Measurements from ENCODE around the gene APOBEC3B.
"Not testable (repeated sequence)": the region's sequence is repeated elsewhere in the genome, so short reads cannot be mapped to it uniquely, and the experiment has no call there.

APOBEC3B gene

GRCh38 chr22:38951734-38952133 is 30.4 kb upstream of the APOBEC3B start:
- no peak for DNase-seq (ENCODE audit: low spot score)

GRCh38 chr22:38952281-38952993 is 29.7 kb upstream of the APOBEC3B start:
- DNase-seq (ENCODE audit: low spot score), result no peak

- no peak for DNase-seq (ENCODE audit: low spot score)
These were observed 29.1 kb upstream of the APOBEC3B start for GRCh38 chr22:38953091-38953490.

GRCh38 chr22:38953577-38954413 is 28.4 kb upstream of the APOBEC3B start:
- no peak for DNase-seq (ENCODE audit: low spot score)

- no peak for DNase-seq (ENCODE audit: low spot score)
These were observed 27.6 kb upstream of the APOBEC3B start for GRCh38 chr22:38954414-38955043.

GRCh38 chr22:38955250-38955905 is 26.8 kb upstream of the APOBEC3B start:
- no peak for DNase-seq (ENCODE audit: low spot score)

- no peak for DNase-seq (ENCODE audit: low spot score)
These were observed 26.2 kb upstream of the APOBEC3B start for GRCh38 chr22:38955926-38956325.

- no peak for DNase-seq (ENCODE audit: low spot score)
These were observed 25.6 kb upstream of the APOBEC3B start for GRCh38 chr22:38956551-38956950.

GRCh38 chr22:38957046-38957770 is 24.9 kb upstream of the APOBEC3B start, which contains the start of gene APOBEC3A:
TSS of gene APOBEC3A (plus strand) at chr22:38957609. CDS start at chr22:38957692, 83 bp downstream.
- no peak for DNase-seq (ENCODE audit: low spot score)

- no peak for DNase-seq (ENCODE audit: low spot score)
These were observed 24.1 kb upstream of the APOBEC3B start for GRCh38 chr22:38957808-38958650.

GRCh38 chr22:38958651-38958943 is 23.6 kb upstream of the APOBEC3B start:
- DNase-seq (ENCODE audit: low spot score), result not testable (repeated sequence)

GRCh38 chr22:38959590-38959989 is 22.6 kb upstream of the APOBEC3B start:
- no peak for DNase-seq (ENCODE audit: low spot score)

- DNase-seq (ENCODE audit: low spot score), result not testable (repeated sequence)
These were observed 21.5 kb upstream of the APOBEC3B start for GRCh38 chr22:38960673-38961072.

GRCh38 chr22:38963291-38963738 is 18.8 kb upstream of the APOBEC3B start:
- DNase-seq (ENCODE audit: low spot score), result not testable (repeated sequence)

GRCh38 chr22:38963872-38964271 is 18.3 kb upstream of the APOBEC3B start:
- DNase-seq (ENCODE audit: low spot score), result no peak

GRCh38 chr22:38964306-38964705 is 17.8 kb upstream of the APOBEC3B start:
- DNase-seq (ENCODE audit: low spot score), result no peak

- DNase-seq (ENCODE audit: low spot score), result no peak
These were observed 17.2 kb upstream of the APOBEC3B start for GRCh38 chr22:38964989-38965388.

- no peak for DNase-seq (ENCODE audit: low spot score)
These were observed 16.4 kb upstream of the APOBEC3B start for GRCh38 chr22:38965614-38966379.

GRCh38 chr22:38966380-38966702 is 15.8 kb upstream of the APOBEC3B start:
- no peak for DNase-seq (ENCODE audit: low spot score)

- no peak for DNase-seq (ENCODE audit: low spot score)
These were observed 15.2 kb upstream of the APOBEC3B start for GRCh38 chr22:38966942-38967341.
